Adrenal gland (tissue), 5 donors: ENCODE results near the gene WWTR1.

ENCODE experiments used
- POLR2A ChIP-seq, 2 donors: fragments of 450-650 bp; IDR thresholded peaks; one replicate each; pipeline ENCODE4 v1.6.1; 2017; ENCODE audit warnings: antibody characterized with exemption in 2 of 2, mild to moderate bottlenecking in 2 of 2, moderate library complexity in 1 of 2
- TF ChIP-seq, protein P1 (sequence below), 6 experiments: fragments of 450-650 bp in 4 of 6; fragments of 200-600 bp in 2 of 6; sonication (generic) in 1 of 6; IDR thresholded peaks; 1 replicate in 5 of 6; 2 replicates in 1 of 6; pipeline versions ENCODE4 v1.5.1 to v1.8.0; 2016 to 2021; ENCODE audit warnings: antibody characterized with exemption in 6 of 6, mild to moderate bottlenecking in 2 of 6, moderate library complexity in 1 of 6
- donor health status: DM: no; HTN: no; CAD: no.

DNA sequence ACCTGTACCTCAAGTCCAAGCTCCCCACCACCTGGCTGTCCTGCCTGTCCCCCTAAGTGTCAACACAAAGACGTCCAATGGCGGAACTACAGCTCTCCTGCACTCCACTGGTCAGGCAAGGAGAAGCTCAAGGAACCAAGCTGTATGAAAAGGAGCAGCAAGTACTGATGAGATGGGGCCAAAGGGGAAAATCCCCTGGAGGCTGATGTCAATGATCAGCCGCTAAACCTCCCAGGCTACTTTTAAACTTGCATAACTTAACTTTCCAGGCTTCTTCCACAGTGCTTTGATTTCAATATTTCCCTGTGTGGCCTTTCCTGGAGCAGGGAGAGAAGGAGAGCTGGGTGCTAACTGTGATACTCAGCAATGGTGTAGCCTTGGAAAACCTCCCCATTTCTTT is 148.3 kb downstream of the WWTR1 start:
- TF ChIP-seq, protein P1, sequence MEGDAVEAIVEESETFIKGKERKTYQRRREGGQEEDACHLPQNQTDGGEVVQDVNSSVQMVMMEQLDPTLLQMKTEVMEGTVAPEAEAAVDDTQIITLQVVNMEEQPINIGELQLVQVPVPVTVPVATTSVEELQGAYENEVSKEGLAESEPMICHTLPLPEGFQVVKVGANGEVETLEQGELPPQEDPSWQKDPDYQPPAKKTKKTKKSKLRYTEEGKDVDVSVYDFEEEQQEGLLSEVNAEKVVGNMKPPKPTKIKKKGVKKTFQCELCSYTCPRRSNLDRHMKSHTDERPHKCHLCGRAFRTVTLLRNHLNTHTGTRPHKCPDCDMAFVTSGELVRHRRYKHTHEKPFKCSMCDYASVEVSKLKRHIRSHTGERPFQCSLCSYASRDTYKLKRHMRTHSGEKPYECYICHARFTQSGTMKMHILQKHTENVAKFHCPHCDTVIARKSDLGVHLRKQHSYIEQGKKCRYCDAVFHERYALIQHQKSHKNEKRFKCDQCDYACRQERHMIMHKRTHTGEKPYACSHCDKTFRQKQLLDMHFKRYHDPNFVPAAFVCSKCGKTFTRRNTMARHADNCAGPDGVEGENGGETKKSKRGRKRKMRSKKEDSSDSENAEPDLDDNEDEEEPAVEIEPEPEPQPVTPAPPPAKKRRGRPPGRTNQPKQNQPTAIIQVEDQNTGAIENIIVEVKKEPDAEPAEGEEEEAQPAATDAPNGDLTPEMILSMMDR (IDR thresholded peaks at IDR 0.05) = no peak
- no peak for TF ChIP-seq POLR2A (IDR thresholded peaks at IDR 0.05)
